GM11168 (cell line): Measurements from ENCODE around the gene INTS2.
"Not testable (repeated sequence)": the region's sequence is repeated elsewhere in the genome, so short reads cannot be mapped to it uniquely, and the experiment has no call there.

Experiments
- in situ Hi-C: fragments of 300-500 bp; cut with MboI; formaldehyde crosslinking; loops from one replicate; pipeline ENCODE4 v1.12.0; 2022; ENCODE audit warnings: low sequenced_read_pairs; ENCODE audit not compliant: unreplicated experiment

INTS2 gene, protein sequence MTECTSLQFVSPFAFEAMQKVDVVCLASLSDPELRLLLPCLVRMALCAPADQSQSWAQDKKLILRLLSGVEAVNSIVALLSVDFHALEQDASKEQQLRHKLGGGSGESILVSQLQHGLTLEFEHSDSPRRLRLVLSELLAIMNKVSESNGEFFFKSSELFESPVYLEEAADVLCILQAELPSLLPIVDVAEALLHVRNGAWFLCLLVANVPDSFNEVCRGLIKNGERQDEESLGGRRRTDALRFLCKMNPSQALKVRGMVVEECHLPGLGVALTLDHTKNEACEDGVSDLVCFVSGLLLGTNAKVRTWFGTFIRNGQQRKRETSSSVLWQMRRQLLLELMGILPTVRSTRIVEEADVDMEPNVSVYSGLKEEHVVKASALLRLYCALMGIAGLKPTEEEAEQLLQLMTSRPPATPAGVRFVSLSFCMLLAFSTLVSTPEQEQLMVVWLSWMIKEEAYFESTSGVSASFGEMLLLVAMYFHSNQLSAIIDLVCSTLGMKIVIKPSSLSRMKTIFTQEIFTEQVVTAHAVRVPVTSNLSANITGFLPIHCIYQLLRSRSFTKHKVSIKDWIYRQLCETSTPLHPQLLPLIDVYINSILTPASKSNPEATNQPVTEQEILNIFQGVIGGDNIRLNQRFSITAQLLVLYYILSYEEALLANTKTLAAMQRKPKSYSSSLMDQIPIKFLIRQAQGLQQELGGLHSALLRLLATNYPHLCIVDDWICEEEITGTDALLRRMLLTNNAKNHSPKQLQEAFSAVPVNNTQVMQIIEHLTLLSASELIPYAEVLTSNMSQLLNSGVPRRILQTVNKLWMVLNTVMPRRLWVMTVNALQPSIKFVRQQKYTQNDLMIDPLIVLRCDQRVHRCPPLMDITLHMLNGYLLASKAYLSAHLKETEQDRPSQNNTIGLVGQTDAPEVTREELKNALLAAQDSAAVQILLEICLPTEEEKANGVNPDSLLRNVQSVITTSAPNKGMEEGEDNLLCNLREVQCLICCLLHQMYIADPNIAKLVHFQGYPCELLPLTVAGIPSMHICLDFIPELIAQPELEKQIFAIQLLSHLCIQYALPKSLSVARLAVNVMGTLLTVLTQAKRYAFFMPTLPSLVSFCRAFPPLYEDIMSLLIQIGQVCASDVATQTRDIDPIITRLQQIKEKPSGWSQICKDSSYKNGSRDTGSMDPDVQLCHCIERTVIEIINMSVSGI

DNA sequence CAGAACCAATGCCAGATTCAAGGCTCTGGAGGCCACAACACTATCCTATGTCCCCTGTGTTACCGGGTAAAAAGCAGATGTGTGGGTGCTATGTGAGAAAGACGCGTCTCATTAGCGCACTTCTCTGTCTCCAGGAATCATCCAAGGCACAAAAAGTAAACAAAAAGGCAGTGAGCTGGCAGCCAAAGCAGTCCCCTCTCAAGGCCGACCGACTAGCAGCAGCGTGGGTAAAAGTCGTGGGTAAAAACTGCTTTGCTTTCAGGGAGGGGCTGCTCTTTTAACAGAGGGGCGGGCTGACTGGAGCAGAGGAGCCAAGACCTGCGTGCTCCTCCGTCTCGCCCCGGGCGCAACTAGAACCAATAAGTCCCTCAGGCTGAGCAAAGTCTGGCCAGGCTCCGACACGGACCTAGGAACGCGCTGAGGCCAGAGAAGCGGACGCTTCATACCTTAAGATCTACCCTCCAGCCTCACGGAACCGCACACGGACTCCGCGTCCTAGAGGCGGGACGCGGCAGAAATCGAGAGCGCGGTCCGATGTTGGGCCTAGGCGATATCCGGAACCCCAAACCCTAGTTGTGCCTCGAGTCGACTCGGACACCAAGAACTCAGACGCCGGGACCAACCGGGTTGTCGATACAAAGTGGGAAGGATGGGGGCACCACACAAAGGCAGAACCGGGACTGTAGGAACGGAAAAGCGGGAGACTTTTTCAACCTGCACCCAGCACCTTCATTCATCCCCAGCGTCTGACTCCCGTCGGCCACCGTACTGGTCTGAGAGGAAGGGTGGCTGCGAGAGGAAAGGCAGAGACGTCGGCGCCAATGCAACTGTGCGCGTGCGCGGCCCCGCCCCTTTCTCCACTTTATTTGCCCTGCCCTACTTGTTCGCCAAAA lies at the start of gene INTS2:
Gene INTS2 (minus strand): TSS at position 775 of the 893 bp plus-strand sequence. CDS start 1,338 bp downstream, outside the sequence.
- in situ Hi-C loops, result no loop called here

DNA sequence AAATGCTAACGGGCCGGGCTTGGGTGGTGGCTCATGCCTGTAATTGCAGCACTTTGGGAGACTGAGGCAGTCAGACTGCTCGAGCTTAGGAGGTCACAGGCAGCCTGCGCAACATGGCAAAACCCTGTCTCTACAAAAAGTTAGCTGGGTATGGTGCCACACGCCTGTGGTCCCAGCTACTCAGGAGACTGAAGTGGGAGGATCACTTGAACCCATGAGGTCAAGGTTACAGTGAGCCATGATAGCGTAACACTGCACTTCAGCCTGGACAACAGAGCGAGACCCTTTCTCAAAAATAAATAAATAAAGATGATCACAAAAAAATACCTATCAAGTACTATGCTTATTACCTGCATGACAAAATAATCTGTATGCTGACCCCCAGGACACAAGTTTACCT lies 46.3 kb upstream of the INTS2 start:
- in situ Hi-C loops, result no loop called here

DNA sequence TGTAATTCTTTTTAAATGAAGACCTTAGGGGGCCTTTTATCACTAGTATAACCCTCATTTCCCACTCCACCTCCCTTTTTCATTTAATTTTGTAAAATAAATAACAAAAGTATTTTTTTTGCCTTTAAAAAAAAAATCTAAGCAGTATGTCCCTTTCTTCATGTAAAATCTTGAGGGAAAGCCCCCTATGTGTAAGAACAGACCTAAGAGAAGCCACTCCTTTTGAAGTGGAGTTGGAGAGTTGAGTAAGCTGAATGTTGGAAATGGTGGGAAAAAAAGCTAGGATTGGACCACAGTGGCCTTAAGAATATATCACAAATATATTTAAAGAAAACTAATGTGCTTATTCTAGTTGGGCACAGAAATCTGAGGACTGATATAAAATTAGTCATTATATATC lies 44.5 kb upstream of the INTS2 start:
- in situ Hi-C loops, result no loop called here

DNA sequence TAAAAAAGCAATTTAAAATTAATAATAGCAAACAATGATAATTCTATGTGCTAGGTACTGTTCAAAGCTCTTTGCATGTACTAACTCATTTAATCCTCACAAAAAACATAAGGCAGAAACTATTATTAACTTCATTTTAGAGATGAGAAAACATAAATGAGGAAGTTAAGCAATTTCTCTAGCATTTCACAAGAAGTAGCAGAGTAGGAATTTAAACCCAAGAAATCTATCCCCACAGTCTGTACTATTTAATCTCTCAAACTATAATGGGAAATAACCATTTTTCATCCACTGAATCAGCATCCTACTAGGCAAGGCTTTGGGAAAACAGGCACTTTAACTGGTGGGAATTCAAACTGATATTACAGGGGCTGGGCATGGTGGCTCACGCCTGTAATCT lies 42.2 kb upstream of the INTS2 start:
- in situ Hi-C loops, result no loop called here

DNA sequence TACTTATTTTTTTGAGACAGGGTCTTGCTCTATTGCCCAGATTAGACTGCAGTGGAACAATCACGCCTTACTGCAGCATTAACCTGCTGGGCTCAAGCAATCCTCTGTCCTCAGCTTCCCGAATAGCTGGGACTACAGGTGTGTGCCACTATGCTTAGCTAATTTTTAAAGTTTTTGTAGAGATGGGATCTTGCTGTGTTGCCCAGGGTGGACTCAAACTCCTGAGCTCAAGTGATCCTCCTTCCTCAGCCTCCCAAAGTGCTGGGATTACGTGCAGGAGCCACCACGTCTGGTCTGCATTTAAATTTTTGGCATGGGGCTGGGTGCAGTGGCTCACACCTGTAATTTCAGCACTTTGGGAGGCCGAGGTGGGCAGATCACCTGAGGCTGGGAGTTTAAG lies 41.0 kb upstream of the INTS2 start:
- in situ Hi-C loops, result no loop called here

DNA sequence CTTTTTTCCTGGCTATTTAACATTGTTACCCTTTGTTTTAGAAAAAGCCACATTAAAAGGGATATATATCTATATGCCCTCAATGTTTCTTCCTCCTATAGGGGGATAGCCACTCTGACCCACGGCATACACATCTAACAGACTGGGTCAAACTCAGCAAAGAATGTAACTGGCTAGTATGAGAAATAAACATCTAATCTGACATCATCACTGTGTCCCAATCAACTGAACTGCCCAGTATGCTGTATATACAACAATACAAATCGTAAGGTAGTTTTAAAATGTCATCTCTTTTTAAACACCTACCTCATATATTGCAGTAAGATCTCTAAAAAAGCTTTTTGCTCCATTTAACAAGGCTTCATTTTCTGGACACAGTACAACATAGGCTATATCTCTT lies 39.9 kb upstream of the INTS2 start:
- in situ Hi-C loops, result no loop called here

DNA sequence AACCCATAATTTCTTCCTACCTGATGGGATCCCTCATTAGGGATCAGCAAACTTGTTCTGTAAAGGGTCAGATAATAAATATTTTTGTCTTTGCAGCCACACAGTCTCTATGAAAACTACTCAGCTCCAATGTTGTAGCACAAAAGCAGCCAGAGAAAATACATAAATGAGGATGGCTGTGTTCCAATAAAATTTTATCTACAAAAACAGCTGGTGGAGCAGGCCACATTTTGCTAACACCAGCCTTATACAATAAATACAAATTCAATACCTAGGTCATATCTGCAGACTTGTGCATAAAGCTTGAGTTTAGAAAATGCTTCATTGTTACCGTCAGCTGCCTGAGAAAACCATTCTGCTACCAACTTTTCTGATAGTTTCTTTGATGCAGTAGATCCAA lies 38.4 kb upstream of the INTS2 start:
- in situ Hi-C loops, result no loop called here

DNA sequence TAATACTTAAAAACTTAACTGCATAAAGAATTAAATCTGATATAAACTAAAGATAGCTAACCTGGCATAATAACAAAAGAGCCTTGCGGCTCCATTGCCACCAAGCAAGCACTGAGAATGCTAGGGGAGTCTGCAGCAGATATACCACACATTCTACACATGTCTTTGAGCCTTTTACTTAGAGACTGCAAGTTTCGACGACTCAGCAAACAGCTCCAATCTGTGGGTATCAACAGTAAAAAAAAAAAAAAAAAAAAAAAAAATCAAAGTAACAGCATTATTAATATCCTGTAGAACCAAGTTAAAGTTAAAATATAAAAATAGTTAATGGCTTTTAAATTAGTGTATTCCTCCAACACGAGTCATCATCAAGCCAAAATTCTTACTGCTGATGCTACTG lies 27.8 kb upstream of the INTS2 start:
- in situ Hi-C loops, result no loop called here

DNA sequence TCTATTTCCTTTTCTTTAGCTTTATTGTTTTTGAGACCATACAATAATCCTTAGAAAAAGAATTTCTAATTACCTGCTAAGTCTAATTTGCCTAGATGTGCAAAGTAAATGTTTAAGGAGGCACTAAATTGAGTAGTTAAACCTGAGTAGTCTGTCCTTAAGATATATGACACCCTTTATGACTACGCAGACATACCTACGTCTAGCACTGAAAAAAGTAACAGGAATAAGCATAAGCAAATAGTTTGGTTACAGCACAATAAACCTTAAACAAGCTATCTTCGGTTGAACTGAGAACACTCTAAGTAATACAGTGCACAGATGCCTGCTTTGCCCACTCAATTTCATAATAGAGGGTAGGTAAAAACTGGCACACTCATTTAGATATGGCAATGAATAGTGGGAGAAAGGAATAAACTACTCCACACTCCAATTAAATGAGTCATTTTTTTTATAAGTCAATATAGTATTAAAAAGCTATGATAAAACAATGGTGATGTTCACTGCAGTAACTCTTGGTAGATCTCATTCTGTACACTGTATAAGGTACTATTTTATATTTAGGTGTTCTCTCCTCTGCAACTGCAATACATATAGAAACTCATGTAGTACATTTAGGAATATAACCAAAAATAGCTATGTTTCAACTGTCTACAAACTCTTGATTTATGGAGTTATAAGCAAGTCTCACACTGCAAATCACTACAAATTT lies 19.7 kb upstream of the INTS2 start:
- in situ Hi-C loops, result no loop called here

DNA sequence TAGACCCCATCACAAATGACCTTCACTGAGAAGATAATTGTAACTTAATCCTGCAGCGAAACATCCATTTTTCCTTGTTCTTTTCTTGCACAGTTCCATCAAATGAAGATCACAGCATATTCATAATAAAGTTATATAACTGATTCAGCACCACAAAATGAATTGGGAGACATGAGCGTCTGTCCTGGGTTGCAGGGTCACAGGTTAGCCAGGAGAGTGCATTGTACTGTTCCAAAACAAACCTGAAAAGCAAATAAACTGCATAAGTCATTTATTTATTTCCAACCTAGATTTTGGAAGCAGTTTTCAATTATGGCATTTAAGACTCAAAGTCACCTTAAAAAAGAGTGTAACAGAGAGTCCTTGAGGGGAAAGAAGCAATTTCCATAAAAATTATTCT lies 18.6 kb upstream of the INTS2 start:
- in situ Hi-C loops, result no loop called here

DNA sequence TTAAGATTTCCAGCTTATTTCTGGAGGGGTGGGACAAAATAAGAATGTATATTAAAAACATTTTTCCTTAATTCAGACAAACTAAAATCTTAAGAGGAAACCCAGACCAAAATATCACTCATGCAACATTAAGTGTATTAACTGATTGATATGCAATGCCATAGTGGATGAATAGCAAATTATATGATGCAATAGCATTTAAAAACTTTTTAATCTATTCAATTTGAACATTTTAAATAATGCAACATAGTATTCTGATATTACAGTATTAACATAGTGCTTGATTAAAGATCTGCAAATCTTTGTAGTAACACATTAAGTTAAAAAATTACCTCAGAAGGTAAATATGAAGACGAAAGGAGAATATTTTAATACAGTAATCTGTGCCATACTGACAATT lies 15.3 kb upstream of the INTS2 start:
- in situ Hi-C loops, result no loop called here

DNA sequence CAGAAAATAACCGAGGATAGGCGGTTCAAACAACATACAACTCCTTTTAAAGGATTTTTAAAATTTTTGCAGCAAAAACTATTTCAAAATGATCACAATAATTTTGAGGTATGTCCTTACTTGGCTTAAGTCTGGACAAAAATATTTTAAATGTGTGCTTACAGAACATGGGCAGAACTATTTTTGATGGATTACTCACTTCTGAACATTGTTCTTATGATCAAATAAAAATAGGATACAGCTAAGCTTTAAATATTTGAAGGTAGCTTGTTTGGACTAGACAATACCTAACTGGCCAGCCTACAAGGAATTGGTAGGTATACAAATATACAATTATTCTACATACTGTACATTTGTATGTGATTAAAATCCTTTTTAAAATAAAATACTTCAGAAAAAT lies 14.3 kb upstream of the INTS2 start:
- in situ Hi-C loops, result no loop called here

DNA sequence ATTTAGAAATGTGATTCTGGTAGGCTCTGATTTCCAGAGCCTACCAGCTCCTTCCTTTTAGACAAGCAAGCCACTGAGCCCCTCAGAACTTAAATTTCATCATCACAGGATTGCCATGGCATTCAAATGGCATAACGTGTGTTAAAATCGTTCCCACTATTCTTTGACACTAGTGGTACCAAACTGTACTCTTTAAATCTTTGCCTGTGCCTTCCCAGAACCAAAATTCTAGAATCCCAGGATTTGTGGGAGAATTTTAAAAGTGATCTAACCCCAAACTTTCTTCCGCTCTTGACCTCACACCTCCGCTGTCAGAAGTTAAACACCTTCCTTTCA lies 287 bp upstream of the INTS2 start:
- in situ Hi-C loops, result no loop called here

DNA sequence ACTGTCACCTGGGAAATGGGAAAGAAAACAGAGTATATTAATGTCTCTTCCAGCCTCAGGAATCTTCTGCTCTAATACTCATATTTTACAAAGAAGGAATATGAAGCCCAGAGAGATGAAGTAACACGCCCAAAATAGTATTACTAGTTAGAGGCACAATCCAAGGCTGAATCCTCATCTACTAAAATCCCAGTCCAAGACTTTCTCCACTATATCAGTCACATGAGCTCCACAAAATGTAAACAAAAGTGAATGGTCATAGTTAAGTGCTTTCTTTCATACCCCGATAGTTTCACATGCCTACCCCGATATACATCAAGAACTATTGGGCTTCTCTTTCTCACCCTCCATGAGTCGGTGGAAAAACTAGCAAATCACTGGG lies 965 bp downstream of the INTS2 start:
- in situ Hi-C loops, result no loop called here

DNA sequence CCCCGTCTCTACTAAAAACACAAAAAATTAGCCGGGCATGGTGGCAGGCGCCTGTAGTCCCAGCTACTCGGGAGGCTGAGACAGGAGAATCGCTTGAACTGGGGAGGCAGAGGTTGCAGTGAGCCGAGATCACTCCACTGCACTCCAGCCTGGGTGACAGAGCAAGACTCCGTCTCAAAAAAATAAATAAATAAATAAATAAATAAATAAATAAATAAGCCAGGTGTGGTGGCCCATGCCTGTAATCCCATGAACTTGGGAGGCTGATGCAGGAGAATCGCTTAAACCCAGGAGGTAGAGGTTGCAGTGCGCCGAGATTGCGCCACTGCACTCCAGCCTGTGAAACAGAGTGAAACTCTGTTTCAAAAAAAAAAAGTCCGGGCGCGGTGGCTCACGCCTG lies 12.6 kb downstream of the INTS2 start:
- in situ Hi-C loops, result not testable (repeated sequence)

DNA sequence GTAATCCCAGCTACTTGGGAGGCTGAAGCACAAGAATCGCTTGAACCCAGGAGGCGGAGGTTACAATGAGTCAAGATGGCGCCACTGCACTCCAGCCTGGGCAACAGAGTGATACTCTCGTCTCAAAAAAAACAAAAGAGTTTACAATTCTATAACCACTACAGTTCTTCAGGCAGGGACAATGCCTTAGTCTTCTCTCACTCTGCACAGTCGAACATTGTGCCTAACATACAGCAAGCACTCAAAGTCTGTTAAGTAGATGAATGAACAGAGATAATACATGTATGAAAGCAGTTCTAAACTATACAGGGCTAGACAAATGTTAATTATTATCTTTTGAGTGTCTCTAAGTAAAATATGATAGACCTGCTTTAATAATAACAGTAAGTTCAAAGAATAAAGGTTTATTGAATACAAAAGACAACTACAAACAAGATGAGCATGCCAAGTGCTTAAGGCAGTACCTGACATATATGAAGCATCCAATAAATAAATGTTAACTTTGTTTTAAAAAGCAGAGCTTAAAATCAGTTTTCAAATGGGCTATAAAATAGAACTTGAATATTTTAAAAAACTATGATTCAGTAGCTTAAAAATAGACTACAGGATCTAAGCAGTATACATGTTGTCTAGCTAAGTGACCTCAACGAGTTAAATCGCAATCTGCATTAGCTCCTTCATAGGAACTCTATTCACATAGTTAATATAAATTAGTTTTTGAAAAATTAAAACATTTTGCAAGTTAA lies 19.3 kb downstream of the INTS2 start:
- in situ Hi-C loops, result no loop called here

DNA sequence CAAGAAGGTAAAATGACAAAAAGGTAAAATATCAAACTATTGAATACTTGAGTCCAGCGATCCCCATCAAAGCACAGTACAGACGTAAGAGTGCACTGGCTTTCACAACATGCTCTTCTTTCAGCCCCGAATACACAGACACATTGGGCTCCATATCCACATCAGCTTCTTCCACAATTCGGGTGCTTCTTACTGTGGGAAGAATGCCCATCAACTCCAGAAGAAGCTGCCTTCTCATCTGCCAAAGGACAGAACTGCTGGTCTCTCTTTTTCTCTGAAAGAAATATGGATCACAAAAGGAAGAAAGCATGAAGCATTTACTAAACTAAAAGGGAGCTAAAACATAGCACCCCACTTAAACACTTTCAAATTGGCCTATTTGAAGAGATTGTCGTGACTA lies 20.4 kb downstream of the INTS2 start:
- in situ Hi-C loops, result no loop called here

DNA sequence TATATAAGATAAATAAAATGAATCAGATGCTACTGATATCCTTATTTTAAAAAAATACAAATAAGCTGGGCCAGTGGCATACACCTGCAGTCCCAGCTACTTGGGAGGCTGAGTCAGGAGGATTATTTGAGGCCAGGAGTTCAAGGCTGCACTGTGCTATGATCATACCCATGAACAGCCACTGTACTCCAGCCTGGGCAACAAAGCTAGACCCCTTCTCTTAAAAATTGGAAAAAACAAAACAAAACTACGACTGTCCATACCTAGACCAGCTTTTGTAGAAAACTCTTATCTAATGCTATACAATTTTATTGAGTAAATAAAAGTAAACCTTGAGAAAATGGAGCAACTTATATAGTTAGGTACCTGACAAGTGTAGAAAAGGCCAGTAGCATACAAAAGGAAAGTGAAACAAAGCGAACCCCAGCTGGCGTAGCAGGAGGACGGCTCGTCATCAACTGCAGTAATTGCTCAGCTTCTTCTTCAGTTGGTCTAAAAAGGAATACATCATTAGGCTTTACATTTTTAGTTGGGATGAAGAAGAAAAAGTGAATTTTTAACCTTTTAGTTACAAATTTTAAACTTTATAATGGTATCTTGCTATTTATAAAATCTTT lies 23.6 kb downstream of the INTS2 start:
- in situ Hi-C loops, result no loop called here
